ENCODE results near the gene KIAA0040.

Gene KIAA0040

GRCh38 chr1:175169286-175170018, 23.1 kb downstream of the KIAA0040 start:
- no peak for DNase-seq

DNA sequence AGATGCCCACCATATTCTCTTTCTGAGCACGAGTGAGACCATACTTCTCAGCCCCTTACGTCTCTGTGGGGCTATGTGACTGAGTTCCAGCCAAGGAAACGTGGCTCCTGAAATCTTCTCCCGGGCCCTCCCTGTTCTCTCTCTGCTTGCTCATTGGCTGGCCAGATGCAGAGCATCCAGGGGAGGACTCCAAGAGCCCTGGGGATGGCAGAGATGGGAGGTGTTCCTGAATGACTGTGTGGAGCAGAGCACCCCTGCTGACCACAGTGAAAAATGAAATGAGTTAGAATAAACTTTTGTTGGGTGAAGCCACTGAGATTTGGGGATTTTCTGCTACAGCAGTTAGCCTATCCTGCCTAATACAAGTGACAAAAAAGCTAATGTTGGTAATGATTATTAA, 23.8 kb downstream of the KIAA0040 start:
- DNase-seq, result no peak

DNA sequence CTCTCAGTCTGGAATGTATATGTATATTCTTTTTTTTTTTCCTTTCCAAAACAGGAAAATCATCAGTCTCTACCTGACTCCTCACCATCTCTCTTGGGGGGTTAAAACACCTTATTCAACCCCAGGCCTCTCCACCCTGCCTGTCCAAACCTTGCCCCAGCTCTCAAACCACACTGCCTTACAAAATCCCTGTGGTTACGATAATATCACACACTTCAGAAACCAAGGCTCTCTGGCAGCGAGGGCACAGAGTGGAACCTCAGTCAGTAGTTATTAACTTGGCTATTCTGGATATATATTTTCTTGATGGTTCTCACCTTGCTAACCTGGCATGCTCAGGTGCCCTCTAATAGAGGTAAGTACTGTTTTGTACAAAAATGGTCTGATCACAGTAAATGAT, 24.7 kb downstream of the KIAA0040 start:
- DNase-seq, result no peak

GRCh38 chr1:175166746-175167145, 25.8 kb downstream of the KIAA0040 start:
- DNase-seq, result no peak

- DNase-seq, result no peak
Measured at GRCh38 chr1:175164751-175165150, 27.8 kb downstream of the KIAA0040 start.

DNA sequence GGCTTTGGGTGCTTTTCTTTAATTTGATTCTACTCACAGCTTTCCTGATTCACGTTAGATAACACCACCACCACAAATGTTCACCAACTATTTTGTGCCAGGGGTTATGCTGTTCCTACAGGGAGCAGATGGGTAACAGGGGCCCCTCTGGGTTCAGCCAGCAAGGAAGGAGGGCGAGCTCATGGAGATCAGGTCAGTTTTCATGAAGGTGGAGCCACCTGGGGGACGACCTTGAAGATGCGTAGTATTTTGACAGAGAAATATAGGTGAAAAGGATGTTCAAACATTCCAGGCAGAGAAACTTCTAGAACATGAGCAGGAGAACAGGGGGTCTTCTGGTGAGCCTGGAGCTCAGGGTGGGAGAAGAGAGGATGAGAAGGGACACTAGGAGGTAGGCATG, 28.9 kb downstream of the KIAA0040 start:
- DNase-seq, result no peak

DNA sequence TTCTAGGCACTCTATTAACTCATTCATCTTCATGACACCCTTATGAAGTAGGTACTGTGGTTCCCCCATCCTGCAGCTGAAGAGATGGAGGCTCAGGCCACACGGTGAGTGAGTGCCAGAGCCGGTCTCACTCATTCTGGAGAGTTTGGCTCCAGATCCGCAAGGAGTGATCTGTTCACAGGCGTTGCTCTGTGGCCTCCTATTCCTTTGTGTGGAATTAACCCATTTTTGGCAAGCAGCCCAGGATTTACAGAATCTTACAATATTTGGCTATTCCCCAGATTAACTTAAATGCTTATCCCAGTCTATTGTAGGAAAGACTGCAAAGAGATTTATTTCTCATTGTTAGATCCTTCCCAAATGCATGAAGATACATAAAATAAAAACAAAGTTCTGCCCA, 29.6 kb downstream of the KIAA0040 start:
- no peak for DNase-seq

DNA sequence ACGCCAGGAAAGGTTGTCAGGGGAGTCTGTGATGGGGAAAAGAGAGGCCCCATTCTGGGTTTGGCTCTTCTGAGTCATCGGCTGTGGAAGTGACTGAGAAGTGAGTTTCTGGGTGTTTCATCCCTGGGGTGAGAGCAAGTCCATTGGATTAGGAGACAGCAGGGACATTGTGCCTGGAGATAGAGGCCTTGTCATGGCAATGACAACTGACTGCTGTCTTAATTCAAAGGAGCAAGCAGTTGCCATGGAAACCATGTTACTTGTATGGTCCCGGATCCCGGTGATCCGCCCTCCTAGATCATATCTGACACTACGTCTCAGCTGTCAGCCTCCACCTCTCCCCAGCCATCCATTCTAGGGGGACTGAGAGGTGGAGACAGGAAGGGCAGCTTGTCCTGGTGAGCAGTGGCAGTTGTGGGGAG, 34.4 kb downstream of the KIAA0040 start:
- no peak for DNase-seq

DNA sequence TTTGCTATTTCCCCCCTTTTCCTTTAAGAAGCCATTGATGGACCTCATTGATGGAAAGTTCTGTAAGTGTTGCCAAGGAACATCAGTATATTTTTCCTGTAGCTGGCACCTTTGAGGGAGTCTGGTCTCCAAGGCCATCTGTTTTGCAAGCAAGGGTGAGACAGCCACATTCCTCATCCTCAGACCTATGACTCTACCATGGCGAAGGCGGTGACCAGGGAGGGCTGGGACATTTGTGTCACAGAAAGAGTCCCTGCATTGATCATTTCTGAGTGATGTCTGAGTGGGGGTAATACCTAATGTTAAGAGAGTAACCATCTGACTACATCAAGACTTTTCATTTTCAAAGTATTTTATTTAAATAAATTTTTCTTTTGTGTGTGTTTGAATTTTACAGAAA, 35.4 kb downstream of the KIAA0040 start:
- DNase-seq, result no peak

- DNase-seq, result no peak
Measured at GRCh38 chr1:175155936-175156335, 36.6 kb downstream of the KIAA0040 start.

- DNase-seq, result no peak
Measured at GRCh38 chr1:175155473-175155856, 37.1 kb downstream of the KIAA0040 start.

GRCh38 chr1:175154629-175155472, 37.7 kb downstream of the KIAA0040 start:
- no peak for DNase-seq

GRCh38 chr1:175152006-175152652, 40.4 kb downstream of the KIAA0040 start:
- no peak for DNase-seq

DNA sequence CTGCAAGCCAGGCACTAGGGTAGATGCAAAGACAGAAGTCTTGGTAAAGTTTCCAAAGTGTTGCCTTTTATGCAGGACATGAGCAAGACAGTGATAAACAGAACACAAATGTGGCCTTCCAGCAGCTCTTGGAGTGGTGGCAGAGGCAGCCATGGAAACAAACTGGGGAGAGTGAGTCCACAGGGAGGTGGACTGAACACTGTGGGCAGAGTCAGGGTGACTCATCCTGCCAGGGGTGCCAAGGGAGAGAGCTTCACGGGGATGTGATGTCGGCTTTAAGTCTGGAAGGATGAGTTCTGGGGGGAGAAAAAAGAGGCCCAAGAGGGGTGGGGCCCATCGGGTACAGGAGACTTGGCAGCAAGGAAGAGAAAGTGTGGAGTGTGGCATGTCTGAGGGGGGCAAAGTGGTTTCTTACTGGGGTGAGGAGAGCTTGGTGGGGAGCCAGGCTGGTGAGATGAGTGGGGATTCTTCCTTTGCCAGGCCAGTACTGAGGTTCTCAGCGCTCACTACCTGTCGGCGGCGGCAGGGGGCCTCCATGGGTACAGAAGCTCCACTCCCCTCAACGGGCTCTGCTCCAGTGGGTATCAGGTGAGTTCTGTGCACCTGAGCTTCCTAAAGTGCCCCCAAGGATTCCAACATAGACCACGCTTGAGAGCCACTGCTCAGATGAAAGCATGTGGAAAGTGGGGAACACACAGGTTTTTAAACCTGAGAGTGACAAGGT, 41.8 kb downstream of the KIAA0040 start:
- no peak for DNase-seq

DNA sequence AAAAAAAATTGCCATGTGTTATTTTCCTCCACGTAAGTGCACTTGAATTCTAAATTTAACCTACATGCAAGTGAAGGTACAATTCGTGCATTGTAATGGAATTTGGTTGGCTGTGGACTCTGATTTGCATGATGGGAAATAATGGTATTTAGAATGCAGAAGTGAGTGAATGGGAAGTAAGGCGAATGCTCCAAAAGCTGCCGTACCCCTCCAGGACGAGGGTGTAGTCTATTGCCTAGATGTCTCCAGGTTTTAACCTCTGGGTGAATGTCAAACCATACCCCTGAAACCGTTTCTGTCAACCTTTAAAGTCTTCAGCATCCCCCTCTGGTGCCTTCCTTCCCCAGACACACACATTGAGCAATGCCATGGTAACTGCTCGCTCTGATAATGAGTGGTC, 44.5 kb downstream of the KIAA0040 start:
- no peak for DNase-seq

DNA sequence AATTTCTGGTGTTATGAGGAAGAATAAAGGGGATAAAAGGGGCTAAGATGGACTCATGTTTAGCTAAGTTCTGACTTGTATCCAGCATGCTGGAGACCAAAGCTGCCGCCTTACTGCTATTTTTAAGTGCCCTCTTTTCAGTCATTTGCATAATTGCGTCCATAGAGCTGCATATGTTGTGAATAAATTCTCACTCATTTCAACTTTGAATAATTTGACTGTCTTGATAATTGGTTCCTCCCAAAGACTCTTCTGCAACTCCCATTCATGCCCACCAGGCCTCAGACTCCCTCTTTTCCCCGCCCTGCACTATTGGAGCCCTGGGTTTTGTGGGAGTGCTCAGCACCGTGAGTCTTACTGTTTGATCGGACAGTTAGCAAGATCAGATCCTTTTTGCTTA, 45.0 kb downstream of the KIAA0040 start:
- DNase-seq, result no peak

- peak; percentile 24 for DNase-seq
Measured at GRCh38 chr1:175146529-175147213, 45.9 kb downstream of the KIAA0040 start.

GRCh38 chr1:175145899-175146528, 46.6 kb downstream of the KIAA0040 start:
- no peak for DNase-seq

DNA sequence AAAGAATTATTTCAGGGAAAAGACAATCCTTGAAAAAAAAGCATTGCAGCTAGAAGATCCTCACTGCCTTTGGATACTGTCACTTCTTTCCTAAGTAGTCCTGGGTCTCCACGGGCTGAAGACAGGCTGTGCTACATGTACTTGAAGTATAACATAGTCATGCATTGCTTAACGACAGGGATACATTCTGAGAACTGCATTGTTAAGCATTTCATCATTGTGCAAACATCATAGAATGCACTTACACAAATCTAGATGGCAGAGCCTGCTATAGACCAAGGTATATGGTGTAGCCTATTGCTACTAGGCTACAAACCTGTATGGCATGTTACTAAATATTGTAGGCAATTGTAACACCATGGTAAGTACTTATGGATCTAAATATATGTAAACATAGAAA, 54.0 kb downstream of the KIAA0040 start:
- no peak for DNase-seq

- no peak for DNase-seq
Measured at GRCh38 chr1:175137369-175137768, 55.2 kb downstream of the KIAA0040 start.

DNA sequence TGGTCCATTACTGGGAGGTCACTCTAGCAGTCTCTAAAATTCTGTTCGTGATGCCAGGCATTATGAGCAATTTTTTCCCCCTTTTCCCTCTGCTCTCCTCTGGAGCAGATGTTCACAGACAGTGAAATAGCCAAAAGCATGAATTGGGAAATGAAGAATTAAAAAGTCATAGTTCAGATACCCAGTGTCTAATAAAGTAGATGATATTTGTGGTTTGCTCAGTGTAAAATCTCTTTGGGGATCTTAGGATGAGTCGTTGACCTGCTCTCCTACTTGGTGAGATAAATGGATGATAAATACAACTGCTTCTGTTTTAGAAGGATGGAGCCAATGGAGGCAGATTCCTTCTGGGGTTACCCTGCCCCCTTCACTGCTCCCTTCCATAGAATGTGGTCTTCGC, 56.3 kb downstream of the KIAA0040 start:
- no peak for DNase-seq

- no peak for DNase-seq
Measured at GRCh38 chr1:175134500-175134899, 58.1 kb downstream of the KIAA0040 start.

All from activated gamma-delta T cell (primary cell).